Measurements from ENCODE around the gene ACAN. TPM values are rescaled to one million over a fixed set of nuclear protein-coding genes. Genes with fewer than 3 reads are reported as not detected.

ACAN gene
- total RNA-seq, 1 experiment from 2014 or later: 0.50 TPM

GRCh38 chr15:88843334-88843733, 40.1 kb downstream of the ACAN start:
- no peak overlapping the region for H3K27ac Mint-ChIP-seq
- no peaks in the 10 kb centered on the region for H3K79me1 ChIP-seq (ENCODE audit: insufficient read depth, low read depth, low read length, poor library complexity, severe bottlenecking)
- no peak overlapping the region for H3K18ac ChIP-seq (ENCODE audit: insufficient read length, low read depth, low read length)
- H3K4me3 Mint-ChIP-seq: no peak overlapping the region
- H3K23me2 ChIP-seq (ENCODE audit: insufficient read length, low read depth, low read length, poor library complexity, severe bottlenecking): peaks cover 3% of the 10 kb centered on the region
- WGBS (ENCODE audit: extremely low coverage, insufficient read length, low lambda C conversion rate): no CpG with 5 or more reads among the region's 21 CpGs
- no peak overlapping the region for H2BK120ac ChIP-seq (ENCODE audit: low read depth, low read length, poor library complexity, severe bottlenecking)
- no peak for DNase-seq
- H3K9me3 ChIP-seq (ENCODE audit: control insufficient read depth, low read depth, low read length): no peaks in the 10 kb centered on the region
- H3T11ph ChIP-seq (ENCODE audit: low read length): no peak overlapping the region
- H3K4me2 ChIP-seq (ENCODE audit: insufficient read depth, insufficient read length, low read length): no peak overlapping the region
- no peak overlapping the region for H3K4ac ChIP-seq (ENCODE audit: low read depth, low read length)
- H2BK20ac ChIP-seq (ENCODE audit: low read depth, low read length, poor library complexity, severe bottlenecking): no peak overlapping the region
- H2BK12ac ChIP-seq (ENCODE audit: insufficient read length, low read depth, low read length): no peak overlapping the region
- H3K9me3 Mint-ChIP-seq: no peaks in the 10 kb centered on the region
- no peak overlapping the region for H4K5ac ChIP-seq (ENCODE audit: insufficient read length, low read depth, low read length)
- H3K27ac ChIP-seq (ENCODE audit: insufficient read length, low read depth, low read length): no peak overlapping the region
- no peak overlapping the region for H3K14ac ChIP-seq (ENCODE audit: insufficient read depth, low read length)
- no peak overlapping the region for H2AK5ac ChIP-seq (ENCODE audit: insufficient read length, low read length)
- H3K56ac ChIP-seq (ENCODE audit: insufficient read length, low read depth, low read length): no peak overlapping the region
- H4K8ac ChIP-seq (replicated peaks; ENCODE audit: insufficient read length, low read depth, low read length): no peak overlapping the region
- TF ChIP-seq CTCF (conservative IDR thresholded peaks at IDR 0.05): no peak
- no peak overlapping the region for H2AFZ ChIP-seq (ENCODE audit: low read length)
- no peak overlapping the region for H2BK15ac ChIP-seq (ENCODE audit: low read depth, low read length)
- peaks cover 2% of the 10 kb centered on the region for H3K27me3 Mint-ChIP-seq (ENCODE audit: low read depth)
- no peak overlapping the region for H4K91ac ChIP-seq (ENCODE audit: insufficient read length, low read depth, low read length)
- H3K27me3 ChIP-seq (ENCODE audit: insufficient read depth, low read length): no peaks in the 10 kb centered on the region
- H2BK5ac ChIP-seq (ENCODE audit: insufficient read length, low read length): no peak overlapping the region
- H3K4me1 ChIP-seq (ENCODE audit: insufficient read depth, low read length): no peaks in the 10 kb centered on the region
- H4K20me1 ChIP-seq (ENCODE audit: control insufficient read depth, insufficient read depth, insufficient read length): no peaks in the 10 kb centered on the region
- no peak overlapping the region for H3K9ac ChIP-seq (ENCODE audit: extremely low read depth, insufficient read length, low read length)
- H3K4me1 Mint-ChIP-seq: peaks cover 0 to 8% of the 10 kb centered on the region in 2 experiments; a peak in 2 of 4 replicates
- H3K23ac ChIP-seq (ENCODE audit: insufficient read length, low read depth, low read length): no peak overlapping the region
- H3K79me2 ChIP-seq (ENCODE audit: insufficient read depth, low read length): no peaks in the 10 kb centered on the region
- no peaks in the 10 kb centered on the region for H3K36me3 Mint-ChIP-seq (ENCODE audit: insufficient read depth in 1 of 3, low read depth in 3 of 3)
